HG02981 (cell line): ENCODE measurements around the gene CHDH.

Experiments used
- ATAC-seq: cut with Tn5 transposase; IDR thresholded peaks from one replicate; pipeline ENCODE4 v1.9.1; 2021; ENCODE audit warnings: mild to moderate bottlenecking, moderate library complexity; ENCODE audit not compliant: unreplicated experiment

CHDH gene

DNA sequence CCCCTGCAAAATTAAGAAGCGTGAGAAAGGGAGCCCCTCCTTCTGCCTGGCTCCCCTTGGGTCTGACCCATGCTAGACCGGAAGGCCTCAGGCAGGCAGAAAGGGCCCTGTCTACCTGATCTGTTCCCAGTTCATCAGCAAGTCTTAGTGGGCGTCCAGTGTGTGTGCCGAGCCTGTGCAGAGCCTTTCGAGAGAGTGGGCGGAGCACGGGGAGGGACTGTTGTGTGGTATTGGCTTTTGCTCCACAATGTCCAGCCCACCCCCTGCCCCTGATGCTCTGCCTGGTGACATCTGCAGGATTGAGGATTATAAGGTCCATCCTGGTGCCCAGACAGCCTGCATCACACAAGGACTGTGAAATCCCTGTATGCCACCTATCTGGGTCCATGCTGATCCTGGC is 82.9 kb downstream of the CHDH start:
- ATAC-seq = no peak
